CD4-positive, CD25-positive, alpha-beta regulatory T cell (primary cell): ENCODE results near the gene TIMM8B. TPM values are rescaled to one million over a fixed set of nuclear protein-coding genes. Genes with fewer than 3 reads are reported as not detected.

Source experiments
- ATAC-seq, 2 donors: fragments of 150-1000 bp; cut with Tn5 transposase; one replicate each; pipeline ENCODE4 v1.10.0; 2021; ENCODE audit warnings: low read depth in 2 of 2, moderate number of reproducible peaks in 2 of 2, moderate library complexity in 1 of 2
- DNase-seq, 3 donors: peaks; one replicate each; pipeline versions ENCODE4 v3.0.0 to v3.0.0-alpha.2; 2012 to 2022; ENCODE audit warnings: mixed read lengths in 1 of 3
- H3K27ac ChIP-seq: one replicate; pipeline ENCODE4 v1.7.0; 2013; ENCODE audit warnings: mild to moderate bottlenecking, low read length; ENCODE audit not compliant: insufficient read depth, poor library complexity, severe bottlenecking
- H3K27me3 ChIP-seq: one replicate; pipeline ENCODE4 v1.7.0; 2013; ENCODE audit warnings: low read length; ENCODE audit not compliant: control insufficient read depth, insufficient read depth
- H3K36me3 ChIP-seq: one replicate; pipeline ENCODE4 v1.7.0; 2013; ENCODE audit warnings: mild to moderate bottlenecking, low read length, moderate library complexity; ENCODE audit not compliant: control insufficient read depth, insufficient read depth
- H3K4me1 ChIP-seq: 2 replicates; pipeline ENCODE4 v1.7.0; 2013; ENCODE audit warnings: mild to moderate bottlenecking, low read length; ENCODE audit not compliant: insufficient read depth, control insufficient read depth, poor library complexity, severe bottlenecking
- H3K4me3 ChIP-seq: one replicate; pipeline ENCODE4 v1.7.0; 2013; ENCODE audit warnings: low read depth, mild to moderate bottlenecking, low read length, moderate library complexity
- H3K9me3 ChIP-seq, 2 experiments: 1 replicate in 1 of 2; 2 replicates in 1 of 2; pipeline ENCODE4 v1.7.0; 2013; ENCODE audit warnings: low read length in 2 of 2, mild to moderate bottlenecking in 1 of 2, moderate library complexity in 1 of 2; ENCODE audit not compliant: control insufficient read depth in 2 of 2
- H3K27ac Mint-ChIP-seq, 3 donors: one replicate each; pipeline ENCODE4 v1.8.0; 2020 to 2022; ENCODE audit warnings: mild to moderate bottlenecking in 3 of 3, mixed read lengths in 3 of 3, moderate library complexity in 2 of 3
- H3K27me3 Mint-ChIP-seq: one replicate; pipeline ENCODE4 v1.8.0; 2022; ENCODE audit warnings: mild to moderate bottlenecking, mixed read lengths
- H3K36me3 Mint-ChIP-seq: one replicate; pipeline ENCODE4 v1.8.0; 2020; ENCODE audit warnings: mixed read lengths
- H3K4me1 Mint-ChIP-seq, 4 donors: one replicate each; pipeline ENCODE4 v1.8.0; 2020 to 2022; ENCODE audit warnings: mixed read lengths in 4 of 4, mild to moderate bottlenecking in 1 of 4
- H3K4me3 Mint-ChIP-seq, 4 donors: one replicate each; pipeline ENCODE4 v1.8.0; 2020 to 2022; ENCODE audit warnings: mild to moderate bottlenecking in 4 of 4, mixed read lengths in 4 of 4, moderate library complexity in 3 of 4
- H3K9me3 Mint-ChIP-seq, 7 donors: one replicate each; pipeline ENCODE4 v1.8.0; 2020 to 2022; ENCODE audit warnings: mixed read lengths in 7 of 7, mild to moderate bottlenecking in 3 of 7, moderate library complexity in 2 of 7
- polyA plus RNA-seq, 4 donors: library from polyadenylated mRNA; unstranded; fragments of 300-500 nt; fragmentation: Illumina TruSeq; gene quantifications; one replicate each; pipeline ENCODE4 v1.2.3, GENCODE V29; 2021
- total RNA-seq: library from RNA; stranded (reverse); gene quantifications from one replicate; pipeline ENCODE4 v1.2.3, GENCODE V29; 2022

Gene TIMM8B
- total and polyA plus RNA-seq, 5 donors from 2014 or later = 14.5 to 91.3 (median 74.1) TPM

DNA sequence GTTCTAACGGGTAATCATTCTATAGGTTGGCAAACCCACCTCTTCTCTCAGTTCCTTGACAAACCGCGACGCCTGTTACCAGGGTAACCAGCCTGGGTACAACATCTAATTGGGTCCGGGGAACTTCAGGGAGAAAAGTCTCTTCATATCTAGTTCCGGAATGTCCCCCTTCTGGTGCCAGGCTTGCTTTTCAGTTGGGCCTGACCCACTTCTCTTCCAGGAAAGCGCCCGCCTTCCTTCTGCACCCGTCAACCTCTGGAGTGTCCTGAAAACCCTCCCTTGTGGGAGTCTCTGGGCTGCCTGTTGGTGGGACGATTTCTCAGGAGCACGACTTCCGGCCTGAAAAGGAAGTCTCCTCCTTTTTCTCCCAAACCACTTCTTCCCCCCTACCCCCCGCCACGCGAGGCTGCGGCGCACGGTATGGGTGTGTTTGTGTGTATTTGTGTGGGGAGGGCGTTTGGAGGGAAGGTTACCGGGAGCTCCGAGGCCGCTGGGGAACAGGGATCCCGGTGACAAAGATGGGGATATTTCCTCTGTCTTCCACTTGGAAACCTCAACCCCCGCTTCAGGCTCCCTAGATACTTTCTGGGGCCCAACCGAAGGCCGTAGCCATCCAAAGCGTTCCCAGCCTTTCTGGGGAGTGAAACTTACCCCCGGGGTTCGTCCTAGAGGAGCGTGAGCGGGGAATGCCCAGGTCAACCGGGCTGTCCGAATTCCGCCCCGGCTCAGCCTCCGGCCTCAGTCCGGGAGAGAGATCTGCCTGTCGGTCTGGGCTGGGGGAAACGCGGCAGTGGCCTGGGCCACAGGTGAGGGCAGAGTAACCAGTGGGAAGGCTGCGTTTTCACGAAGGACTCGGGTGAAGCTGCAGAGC is 12.4 kb downstream of the TIMM8B start, which contains the start of the genes NKAPD1 and PIH1D2:
NKAPD1 (plus strand) TSS at position 359 of the 871 bp plus-strand sequence. CDS start 1,276 bp downstream, outside the sequence.
PIH1D2 (minus strand) TSS at position 77 of the 871 bp plus-strand sequence. CDS start 843 bp downstream, outside the sequence.
- no peaks in the 10 kb centered on the region for H3K9me3 ChIP-seq
- H3K4me3 ChIP-seq = peak within 1 kb of the TSS; percentile 83
- no peaks in the 10 kb centered on the region for H3K9me3 Mint-ChIP-seq
- peaks cover 21 to 34% (median 26%) of the 10 kb centered on the region in 4 donors for H3K4me1 Mint-ChIP-seq
- H3K4me3 Mint-ChIP-seq = peak within 1 kb of the TSS; percentile 89 to 95 (median 94)
- H3K27ac ChIP-seq = peak within 1 kb of the TSS; percentile 68
- peaks cover 10% of the 10 kb centered on the region for H3K36me3 Mint-ChIP-seq
- peaks cover 35% of the 10 kb centered on the region for H3K27me3 Mint-ChIP-seq
- peaks cover 22% of the 10 kb centered on the region for H3K36me3 ChIP-seq
- H3K27ac Mint-ChIP-seq = peak within 1 kb of the TSS; percentile 91 to 94 (median 94)
- peaks cover 6% of the 10 kb centered on the region for H3K27me3 ChIP-seq
- DNase-seq (peak; percentile 73 to 93 (median 87)), ATAC-seq (peak; percentile 85 to 88)
- peaks cover 16% of the 10 kb centered on the region for H3K4me1 ChIP-seq

DNA sequence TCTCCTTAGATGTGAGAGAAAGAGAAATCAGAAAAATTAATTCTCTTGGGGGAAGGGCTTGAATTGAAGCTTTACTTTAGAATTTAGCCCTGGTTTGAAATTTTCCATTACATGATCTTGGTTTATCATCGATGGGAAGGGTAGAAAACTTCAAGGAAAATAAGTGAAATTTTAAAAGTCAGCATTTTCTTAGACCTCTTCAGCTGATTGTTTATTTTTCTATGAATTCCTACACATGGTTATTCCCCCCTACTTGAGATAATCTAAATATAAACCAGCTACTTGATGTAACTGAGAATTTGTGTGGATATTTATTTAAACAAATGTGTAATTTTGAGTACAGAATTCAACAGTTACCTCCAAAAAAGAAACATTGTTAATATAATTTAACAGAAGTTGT is 23.6 kb downstream of the TIMM8B start:
- Histone ChIP-seq H3K4me3 (no peak overlapping the region), H3K36me3 (peaks cover 29% of the 10 kb centered on the region), H3K4me1 (no peaks in the 10 kb centered on the region), H3K27ac (no peak overlapping the region), H3K9me3 (no peaks in the 10 kb centered on the region), H3K27me3 (no peaks in the 10 kb centered on the region)
- DNase-seq (no peak), ATAC-seq (no peak)
- Mint-ChIP-seq H3K9me3 (no peaks in the 10 kb centered on the region), H3K4me3 (no peak overlapping the region), H3K36me3 (peaks cover 18% of the 10 kb centered on the region), H3K27ac (peak overlapping the region in 1 of 3 donors; percentile 26), H3K4me1 (peaks cover 0 to 2% (median 0%) of the 10 kb centered on the region in 4 donors), H3K27me3 (peaks cover 4% of the 10 kb centered on the region)

DNA sequence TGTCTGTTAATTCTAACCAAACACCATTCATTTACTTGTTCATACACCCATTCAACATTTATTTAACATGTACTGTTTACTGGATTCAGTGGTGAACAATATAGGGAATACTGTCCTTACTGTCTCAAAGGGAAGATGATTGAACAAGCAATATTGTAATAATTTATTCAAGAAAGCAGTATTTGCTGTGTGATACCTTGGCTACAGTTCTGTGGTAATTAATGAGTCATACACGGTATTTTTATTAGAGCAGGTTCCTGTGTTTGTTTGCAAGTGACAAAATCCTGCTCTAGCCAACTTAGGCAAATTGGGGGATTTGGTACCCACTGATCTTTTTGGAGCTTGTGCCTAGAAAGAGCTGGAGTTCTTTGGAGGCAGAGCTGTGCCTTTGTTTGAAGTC is 28.5 kb downstream of the TIMM8B start:
- DNase-seq = no peak
- ATAC-seq = no peak
- Mint-ChIP-seq H3K4me1 (peaks cover 4 to 7% (median 5%) of the 10 kb centered on the region in 4 donors), H3K9me3 (no peaks in the 10 kb centered on the region), H3K27ac (no peak overlapping the region), H3K36me3 (peaks cover 34% of the 10 kb centered on the region), H3K4me3 (no peak overlapping the region), H3K27me3 (no peaks in the 10 kb centered on the region)
- Histone ChIP-seq H3K4me3 (no peak overlapping the region), H3K27ac (no peak overlapping the region), H3K27me3 (no peaks in the 10 kb centered on the region), H3K4me1 (no peaks in the 10 kb centered on the region), H3K9me3 (no peaks in the 10 kb centered on the region), H3K36me3 (peaks cover 35% of the 10 kb centered on the region)

DNA sequence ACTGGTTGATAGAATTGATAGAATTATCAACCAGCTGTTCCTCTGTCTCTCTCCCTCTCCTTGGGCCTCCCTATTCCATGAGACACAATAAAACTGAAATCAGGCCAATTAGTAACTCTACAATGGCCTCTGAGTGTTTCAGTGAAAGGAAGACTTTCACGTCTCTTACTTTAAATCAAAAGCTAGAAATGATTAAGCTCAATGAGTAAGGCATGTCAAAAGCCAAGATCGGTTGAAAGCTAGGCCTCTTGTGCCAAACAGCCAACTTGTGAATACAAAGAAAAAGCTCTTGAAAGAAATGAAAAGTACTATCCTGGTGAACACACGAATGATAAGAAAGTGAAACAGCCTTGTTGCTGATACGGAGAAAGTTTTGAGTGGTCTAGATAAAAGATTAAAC is 29.4 kb downstream of the TIMM8B start:
- peaks cover 34% of the 10 kb centered on the region for H3K36me3 Mint-ChIP-seq
- DNase-seq (peak in 1 of 3 donors; percentile 14), ATAC-seq (no peak)
- peaks cover 4 to 7% (median 5%) of the 10 kb centered on the region in 4 donors for H3K4me1 Mint-ChIP-seq
- H3K27me3 Mint-ChIP-seq = no peaks in the 10 kb centered on the region
- H3K4me3 Mint-ChIP-seq = no peak overlapping the region
- Histone ChIP-seq H3K36me3 (peaks cover 35% of the 10 kb centered on the region), H3K9me3 (no peaks in the 10 kb centered on the region), H3K4me3 (no peak overlapping the region), H3K27me3 (no peaks in the 10 kb centered on the region), H3K4me1 (no peaks in the 10 kb centered on the region), H3K27ac (no peak overlapping the region)
- peak overlapping the region in 2 of 3 donors; percentile 47 to 69 for H3K27ac Mint-ChIP-seq
- no peaks in the 10 kb centered on the region for H3K9me3 Mint-ChIP-seq

DNA sequence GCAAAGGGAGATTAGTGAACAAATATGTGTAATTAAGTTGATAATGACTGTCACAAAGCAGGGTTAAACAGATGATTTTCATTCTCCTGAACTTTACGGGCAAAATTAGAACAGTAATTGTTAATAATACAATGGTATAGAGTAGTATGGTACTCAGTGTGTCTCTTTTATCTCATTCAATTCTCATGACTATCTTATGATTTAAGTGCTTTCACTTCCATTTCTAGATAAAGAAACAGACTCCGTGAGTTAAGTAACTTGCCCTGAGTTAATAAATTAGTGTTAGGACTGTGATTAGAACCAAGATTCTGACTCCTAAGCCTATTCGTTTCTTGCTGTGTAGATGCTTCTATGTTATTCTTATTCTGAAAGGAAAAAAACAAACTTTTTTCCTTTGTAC is 34.8 kb downstream of the TIMM8B start:
- no peak for ATAC-seq
- no peaks in the 10 kb centered on the region for H3K4me1 ChIP-seq
- Mint-ChIP-seq H3K4me1 (peaks cover 10 to 20% (median 16%) of the 10 kb centered on the region in 4 donors), H3K4me3 (no peak overlapping the region), H3K9me3 (no peaks in the 10 kb centered on the region), H3K36me3 (peaks cover 55% of the 10 kb centered on the region), H3K27ac (no peak overlapping the region), H3K27me3 (no peaks in the 10 kb centered on the region)
- no peaks in the 10 kb centered on the region for H3K27me3 ChIP-seq
- no peak for DNase-seq
- no peaks in the 10 kb centered on the region for H3K9me3 ChIP-seq
- H3K27ac ChIP-seq = no peak overlapping the region
- peaks cover 38% of the 10 kb centered on the region for H3K36me3 ChIP-seq
- H3K4me3 ChIP-seq = no peak overlapping the region

DNA sequence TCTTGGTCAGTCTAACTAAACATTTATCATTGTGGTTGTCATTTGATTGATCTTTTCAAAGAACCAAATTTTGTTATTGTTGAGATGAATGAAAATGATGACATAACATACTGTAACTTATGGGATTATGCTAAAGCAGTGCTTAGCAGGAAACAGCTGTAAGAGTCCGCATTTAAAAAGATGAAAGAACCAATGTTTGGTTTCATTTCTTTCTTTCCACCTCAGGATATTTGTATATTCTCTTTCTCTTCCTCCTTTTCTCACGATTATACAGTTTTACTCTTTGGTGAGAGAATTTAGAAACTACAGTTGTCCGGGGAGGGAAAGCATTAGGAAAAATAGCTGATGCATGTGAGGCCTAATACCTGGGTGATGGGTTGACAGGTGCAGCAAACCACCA is 35.8 kb downstream of the TIMM8B start:
- Mint-ChIP-seq H3K9me3 (no peaks in the 10 kb centered on the region), H3K27me3 (no peaks in the 10 kb centered on the region), H3K27ac (no peak overlapping the region), H3K36me3 (peaks cover 59% of the 10 kb centered on the region), H3K4me1 (peaks cover 10 to 24% (median 16%) of the 10 kb centered on the region in 4 donors), H3K4me3 (no peak overlapping the region)
- Histone ChIP-seq H3K27ac (no peak overlapping the region), H3K9me3 (no peaks in the 10 kb centered on the region), H3K4me3 (no peak overlapping the region), H3K27me3 (no peaks in the 10 kb centered on the region), H3K4me1 (no peaks in the 10 kb centered on the region), H3K36me3 (peaks cover 42% of the 10 kb centered on the region)
- no peak for DNase-seq
- ATAC-seq = no peak

DNA sequence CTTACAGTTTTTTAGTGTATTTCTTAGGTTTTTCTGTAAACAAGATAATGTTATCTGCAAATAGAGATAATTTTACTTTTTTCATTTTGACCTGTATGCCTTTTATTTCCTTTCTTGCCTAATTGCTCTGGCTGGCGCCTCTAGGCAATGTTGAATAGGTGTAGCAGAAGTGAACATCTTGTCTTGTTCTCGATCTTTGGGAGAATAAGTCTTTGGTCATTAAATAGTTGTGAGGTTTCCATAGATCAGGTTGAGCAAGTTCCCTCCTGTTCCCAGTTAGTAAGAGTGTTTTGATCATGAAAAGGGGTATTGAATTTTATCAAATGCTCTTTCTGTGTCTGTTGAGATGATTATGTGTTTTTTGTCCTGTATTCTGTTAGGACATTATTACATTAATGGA is 36.8 kb downstream of the TIMM8B start:
- Mint-ChIP-seq H3K4me3 (no peak overlapping the region), H3K36me3 (peaks cover 64% of the 10 kb centered on the region), H3K4me1 (peaks cover 10 to 24% (median 16%) of the 10 kb centered on the region in 4 donors), H3K27me3 (no peaks in the 10 kb centered on the region), H3K9me3 (no peaks in the 10 kb centered on the region), H3K27ac (no peak overlapping the region)
- DNase-seq (no peak), ATAC-seq (no peak)
- Histone ChIP-seq H3K4me3 (no peak overlapping the region), H3K4me1 (no peaks in the 10 kb centered on the region), H3K27me3 (no peaks in the 10 kb centered on the region), H3K36me3 (peaks cover 49% of the 10 kb centered on the region), H3K27ac (no peak overlapping the region), H3K9me3 (no peaks in the 10 kb centered on the region)
